HG02943 (cell line): ENCODE results near the gene CRMP1.

Experiments
- ATAC-seq: cut with Tn5 transposase; IDR thresholded peaks from one replicate; pipeline ENCODE4 v1.9.1; 2021; ENCODE audit warnings: mild to moderate bottlenecking, low read depth, moderate library complexity; ENCODE audit not compliant: unreplicated experiment

The CRMP1 gene

GRCh38 chr4:5921101-5921980, 28.5 kb upstream of the CRMP1 start:
- ATAC-seq: no peak

GRCh38 chr4:5919571-5919970, 26.7 kb upstream of the CRMP1 start:
- no peak for ATAC-seq

GRCh38 chr4:5919044-5919443, 26.2 kb upstream of the CRMP1 start:
- ATAC-seq: no peak

DNA sequence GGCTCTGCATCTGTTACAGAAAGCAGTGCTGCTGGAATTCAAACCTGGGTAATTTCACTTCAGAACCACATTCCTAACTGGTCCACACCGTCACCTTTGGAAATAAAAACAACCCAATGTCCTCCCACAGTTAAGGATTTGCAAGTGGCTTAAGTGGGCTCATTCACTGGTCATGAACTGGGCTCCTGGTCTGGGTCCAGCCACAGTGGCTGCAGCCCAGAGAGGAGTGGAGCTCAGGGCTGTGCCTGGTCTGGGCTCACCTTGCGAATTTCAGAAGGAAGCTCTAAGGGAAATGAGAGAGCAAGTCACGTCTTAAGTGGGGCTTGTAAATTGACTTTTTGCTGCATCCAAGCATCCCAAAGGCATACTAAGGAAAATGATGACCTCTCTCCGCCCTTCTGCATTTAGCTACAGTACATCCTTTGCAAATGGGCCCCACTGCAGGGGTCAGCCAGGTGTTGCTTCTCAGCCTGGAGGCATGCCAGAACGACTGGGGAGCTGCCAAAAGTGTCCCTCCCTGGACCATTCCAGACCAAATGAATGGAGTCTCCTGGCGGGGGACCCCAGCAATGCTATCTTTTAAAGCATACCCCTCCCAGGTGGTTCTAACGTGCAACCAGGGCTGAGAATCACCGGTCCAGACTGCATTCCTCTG, 25.6 kb upstream of the CRMP1 start:
- ATAC-seq: no peak

DNA sequence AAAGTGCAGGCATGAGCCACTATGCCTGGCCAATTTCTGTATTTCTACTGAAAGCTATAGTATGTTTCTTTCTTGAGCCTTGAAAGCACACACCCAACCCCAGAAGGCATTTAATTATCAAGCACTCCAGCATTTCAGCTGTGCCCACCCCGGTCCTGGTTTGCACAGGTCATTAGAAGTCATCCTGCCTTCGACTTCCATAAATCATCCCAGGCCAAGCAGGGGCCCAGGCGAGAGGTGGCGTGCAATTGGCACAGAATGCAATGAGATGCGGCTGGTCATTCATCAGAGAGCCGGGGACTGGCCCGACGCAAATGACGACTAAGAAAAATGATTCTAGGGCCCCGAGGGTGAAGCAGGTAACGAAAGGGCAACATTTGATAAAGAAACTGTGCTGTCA, 24.8 kb upstream of the CRMP1 start:
- ATAC-seq: no peak

DNA sequence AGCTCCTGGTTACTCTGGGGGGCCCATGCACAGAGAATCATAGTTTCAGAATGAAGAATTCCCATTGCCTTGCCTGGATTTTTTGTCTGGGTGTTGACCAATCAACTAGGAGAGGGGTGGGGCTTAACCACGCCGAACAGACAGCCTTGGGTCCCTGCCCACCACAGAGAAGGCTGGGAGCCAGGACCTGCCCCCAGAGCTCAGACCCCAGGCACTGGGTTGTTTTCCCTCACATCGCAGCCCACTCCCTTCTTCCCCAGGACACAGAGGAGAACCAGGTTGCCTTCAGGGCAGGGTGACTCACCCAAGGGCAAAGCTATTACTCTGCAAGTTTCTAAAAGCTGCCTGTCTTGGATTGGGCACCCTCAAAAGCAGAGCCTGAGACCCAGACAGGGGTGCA, 23.3 kb upstream of the CRMP1 start:
- ATAC-seq: no peak

- ATAC-seq: no peak
Measured at GRCh38 chr4:5913454-5913853, 20.6 kb upstream of the CRMP1 start.

DNA sequence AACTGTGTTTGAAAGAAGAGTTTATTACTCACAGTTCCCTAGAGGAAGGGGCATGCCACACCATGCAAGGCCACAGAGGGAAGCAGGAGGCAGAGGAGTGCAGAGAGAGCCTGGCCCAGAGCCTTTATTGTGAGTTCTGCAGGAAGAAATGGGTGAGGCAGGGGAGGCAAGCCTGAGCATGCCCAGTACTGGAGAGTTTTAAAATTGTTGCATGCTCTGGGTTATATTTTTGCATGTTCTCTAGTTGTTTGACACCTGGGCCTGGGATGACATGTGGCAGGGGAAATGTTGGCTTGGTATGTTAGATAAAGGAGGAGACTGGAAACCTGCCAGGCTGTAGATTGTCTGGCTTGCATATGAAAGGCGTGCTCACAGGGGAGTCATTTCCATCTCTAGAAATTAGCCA, 19.7 kb upstream of the CRMP1 start:
- ATAC-seq: no peak

DNA sequence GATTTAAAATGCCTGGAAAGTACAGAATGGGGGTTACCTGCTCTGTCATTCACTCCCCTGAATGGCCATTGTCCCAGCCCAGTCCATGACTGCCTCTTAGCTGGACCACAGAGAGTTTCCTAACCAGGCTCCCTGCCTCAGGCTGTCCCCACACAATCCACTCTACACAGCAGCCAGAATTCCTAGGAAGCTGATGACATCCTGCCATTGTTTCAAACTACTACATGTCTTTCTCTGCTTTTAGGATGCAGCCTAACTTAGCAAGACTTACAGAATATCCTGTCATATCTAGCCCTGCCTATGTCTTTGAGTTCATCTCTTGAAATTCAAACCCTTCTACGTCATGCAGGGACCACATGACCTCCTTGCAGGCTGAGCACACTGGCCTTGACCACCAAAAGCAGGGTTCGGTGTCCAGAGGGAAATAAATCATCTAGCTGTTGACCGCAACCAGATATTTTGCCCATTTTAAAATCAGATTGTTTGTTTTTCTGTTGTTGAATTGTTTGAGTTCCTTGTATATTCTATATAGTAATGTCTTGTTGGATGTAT, 16.1 kb upstream of the CRMP1 start:
- no peak for ATAC-seq

- no peak for ATAC-seq
Measured at GRCh38 chr4:5906191-5906590, 13.3 kb upstream of the CRMP1 start.

DNA sequence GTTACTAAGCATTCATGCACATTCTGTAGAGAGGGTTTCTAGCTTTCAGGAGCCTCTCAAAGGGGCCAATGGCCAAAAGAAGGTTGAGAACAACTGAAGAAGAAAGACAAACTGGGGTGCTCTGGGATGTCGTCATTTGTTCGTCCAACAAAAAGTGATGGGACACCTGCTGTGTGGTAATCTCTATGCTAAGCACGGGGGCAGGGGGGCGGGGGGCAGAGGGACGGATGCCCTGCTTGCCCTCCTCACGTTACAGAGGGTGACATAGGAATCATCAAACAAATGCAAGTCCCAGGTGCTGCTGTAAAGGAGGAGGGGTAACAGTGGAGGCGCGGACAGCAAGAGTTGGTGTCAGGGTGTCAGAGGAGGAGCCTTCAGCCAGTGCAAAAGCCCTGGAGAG, 12.8 kb upstream of the CRMP1 start:
- no peak for ATAC-seq

DNA sequence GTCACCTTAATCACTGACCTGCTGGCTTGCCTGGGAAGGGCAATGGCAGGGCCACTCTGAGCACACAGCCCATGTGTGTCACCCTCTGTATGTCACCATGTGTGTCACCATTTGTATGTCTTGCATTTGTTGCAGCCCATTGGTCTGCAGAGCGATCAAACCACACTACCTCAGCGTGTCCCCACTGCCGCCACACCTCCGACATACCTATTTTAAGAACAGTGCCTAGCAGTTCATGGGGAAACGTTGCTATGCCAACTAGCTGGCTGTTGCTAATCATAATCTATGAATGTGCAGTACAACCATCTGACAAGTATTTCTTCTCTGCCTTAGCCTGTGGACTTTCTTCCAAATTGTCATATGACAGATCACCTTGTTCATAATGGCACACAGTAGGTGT, 8.0 kb upstream of the CRMP1 start:
- ATAC-seq: no peak

GRCh38 chr4:5899881-5900280, 7.0 kb upstream of the CRMP1 start:
- no peak for ATAC-seq

DNA sequence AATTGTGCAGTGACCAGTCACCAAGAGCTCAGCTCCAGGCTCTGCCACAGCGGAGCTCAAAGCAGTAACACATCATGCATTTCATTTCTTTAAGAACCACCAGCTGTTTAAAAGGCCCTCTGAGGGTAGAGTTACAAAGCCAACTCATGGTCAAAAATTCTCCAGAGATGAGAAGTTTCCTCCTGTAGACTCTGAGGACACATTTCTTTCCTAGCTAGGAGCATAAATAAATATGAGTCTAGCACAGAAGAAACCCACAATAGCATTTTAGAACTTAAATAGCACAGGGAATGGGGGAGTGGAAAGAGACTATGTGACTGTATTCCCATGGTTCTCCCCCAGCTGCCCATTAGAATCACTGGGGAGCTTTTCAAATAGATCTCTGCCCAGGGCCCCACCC, 6.5 kb upstream of the CRMP1 start:
- no peak for ATAC-seq

DNA sequence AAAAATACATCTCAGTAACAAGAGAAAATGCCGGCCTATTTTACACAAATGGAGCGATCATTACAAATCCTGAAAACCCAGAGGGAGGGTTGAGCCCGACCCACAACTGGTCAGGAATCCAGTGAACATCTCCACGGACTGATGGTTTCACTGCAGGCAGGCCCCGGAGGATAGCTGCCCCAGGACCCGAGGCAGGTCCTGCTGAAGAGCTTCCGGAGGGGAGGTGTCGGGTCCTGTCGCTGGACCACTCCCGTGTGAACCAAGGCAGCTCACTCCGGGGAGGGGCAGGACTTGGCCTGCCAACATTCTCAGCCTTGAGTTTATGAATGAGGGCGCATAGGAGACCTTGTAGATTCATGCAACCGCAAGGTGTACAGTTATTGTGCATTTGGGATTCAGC, 4.8 kb upstream of the CRMP1 start:
- ATAC-seq: no peak

- no peak for ATAC-seq
Measured at GRCh38 chr4:5895287-5895686, 2.4 kb upstream of the CRMP1 start.

- ATAC-seq: no peak
Measured at GRCh38 chr4:5894266-5894665, 1.4 kb upstream of the CRMP1 start.

GRCh38 chr4:5893591-5893990, 705 bp upstream of the CRMP1 start:
- no peak for ATAC-seq

DNA sequence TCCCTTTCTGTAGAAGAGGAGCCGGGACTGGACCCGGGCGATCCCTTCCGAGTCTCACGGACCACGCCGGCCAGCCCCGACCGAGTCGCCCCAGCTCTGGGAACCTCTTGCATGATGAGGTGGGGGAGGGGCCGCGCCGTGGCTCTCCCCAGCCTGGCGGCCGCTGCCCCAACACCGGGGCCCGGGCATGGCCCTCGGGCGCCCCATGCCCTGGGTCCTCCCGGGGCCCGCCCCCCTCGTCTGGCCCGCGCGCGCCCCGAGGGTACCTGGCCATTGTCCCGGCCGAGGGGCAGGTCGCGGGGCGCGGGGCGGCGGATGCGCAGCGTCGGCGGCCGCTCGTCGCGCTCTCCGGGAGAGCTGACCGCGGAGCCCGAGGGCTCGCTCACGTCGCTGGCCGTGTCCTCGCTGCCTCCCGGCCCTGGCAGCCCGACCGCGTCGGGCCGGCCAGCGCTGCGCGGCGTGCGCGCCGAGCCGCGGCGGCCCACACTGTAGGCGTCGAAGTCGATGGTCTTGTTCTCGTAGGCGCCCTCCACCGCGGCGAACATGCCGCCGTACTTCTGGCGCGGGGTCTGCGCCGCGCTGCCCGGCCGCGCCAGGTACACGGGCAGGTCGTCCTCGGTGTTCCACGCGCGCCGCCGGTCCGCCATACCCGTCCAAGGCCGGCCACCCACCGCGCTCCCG, 423 bp downstream of the CRMP1 start:
- ATAC-seq: no peak

GRCh38 chr4:5891563-5892322, 1.1 kb downstream of the CRMP1 start:
- no peak for ATAC-seq
